Measurements from ENCODE around the gene SMC1B.

GRCh38 chr22:45453764-45454163, 40.4 kb upstream of the SMC1B start:
- TF ChIP-seq POLR2A (IDR thresholded peaks at IDR 0.05) (no peak), CTCF (IDR thresholded peaks at IDR 0.05) (no peak)

Data from thyroid gland (tissue), 4 donors.